Endodermal cell (in vitro differentiated cells): ENCODE results near the gene STK25. TPM values are rescaled to one million over a fixed set of nuclear protein-coding genes. Genes with fewer than 3 reads are reported as not detected.
A peak's percentile ranks its signal among the peaks of the same experiment; 100 is the strongest.

Experiments used
- DNase-seq: peaks from one replicate; pipeline ENCODE4 v3.0.0-alpha.2; 2017
- H3K27ac ChIP-seq: 2 replicates; pipeline ENCODE4 v1.5.1; 2013; ENCODE audit warnings: mild to moderate bottlenecking, low read depth, low read length, moderate library complexity
- H3K27me3 ChIP-seq: 2 replicates; pipeline ENCODE4 v1.6.1; 2013; ENCODE audit warnings: mild to moderate bottlenecking, low read length, moderate library complexity; ENCODE audit not compliant: insufficient read depth, control insufficient read depth, poor library complexity, severe bottlenecking
- H3K36me3 ChIP-seq: 2 replicates; pipeline ENCODE4 v1.7.0; 2013; ENCODE audit warnings: mild to moderate bottlenecking, low read length, moderate library complexity; ENCODE audit not compliant: control insufficient read depth, insufficient read depth
- H3K4me1 ChIP-seq: one replicate; pipeline ENCODE4 v1.7.0; 2013; ENCODE audit warnings: low read length; ENCODE audit not compliant: control insufficient read depth, insufficient read depth
- H3K4me3 ChIP-seq: 2 replicates; pipeline ENCODE4 v1.5.1; 2013; ENCODE audit warnings: mild to moderate bottlenecking, low read length, moderate library complexity
- H3K9ac ChIP-seq: 2 replicates; pipeline ENCODE4 v1.6.1; 2013; ENCODE audit warnings: mild to moderate bottlenecking, low read length, moderate library complexity; ENCODE audit not compliant: poor library complexity, severe bottlenecking; ENCODE audit errors: extremely low read depth
- H3K9me3 ChIP-seq: 2 replicates; pipeline ENCODE4 v1.6.1; 2013; ENCODE audit warnings: mild to moderate bottlenecking, low read length, moderate library complexity; ENCODE audit not compliant: control insufficient read depth
- H3K27ac Mint-ChIP-seq: 2 replicates; pipeline ENCODE4 v1.8.0; 2020; ENCODE audit warnings: mixed read lengths
- H3K27me3 Mint-ChIP-seq: 2 replicates; pipeline ENCODE4 v1.8.0; 2021; ENCODE audit warnings: mild to moderate bottlenecking, mixed read lengths; ENCODE audit not compliant: insufficient read depth
- H3K36me3 Mint-ChIP-seq: 2 replicates; pipeline ENCODE4 v1.8.0; 2020; ENCODE audit warnings: low read depth, mixed read lengths
- H3K4me1 Mint-ChIP-seq: 2 replicates; pipeline ENCODE4 v1.8.0; 2020; ENCODE audit warnings: mixed read lengths
- H3K4me3 Mint-ChIP-seq: 2 replicates; pipeline ENCODE4 v1.8.0; 2020; ENCODE audit warnings: mild to moderate bottlenecking, moderate library complexity, mixed read lengths
- H3K9me3 Mint-ChIP-seq: 2 replicates; pipeline ENCODE4 v1.8.0; 2020; ENCODE audit warnings: mild to moderate bottlenecking, mixed read lengths
- WGBS, 2 experiments: methylation state at CpG; one replicate each; pipeline versions ENCODE4 v1.1.5 to v1.1.7; 2013; ENCODE audit warnings: missing lambda C conversion rate in 2 of 2, mixed read lengths in 1 of 2; ENCODE audit not compliant: insufficient coverage in 1 of 2, insufficient read length in 1 of 2; 5-methylcytosine and 5-hydroxymethylcytosine counted together
- total RNA-seq, 2 donors: library from RNA; stranded (reverse); fragmentation: NEBNext Ultra II Directional in 1 of 2; extraction: Animal tissue kit (Norgen Biotek cat#: 25700) in 1 of 2; gene quantifications; 2 replicates in 1 of 2; 3 replicates in 1 of 2; pipeline ENCODE4 v1.2.1, GENCODE V29; 2021
- TF ChIP-seq, protein P1 (sequence below): fragments of 200-600 bp; sonication (generic); conservative IDR thresholded peaks from 2 replicates; pipeline ENCODE4 v1.5.0; 2021; ENCODE audit warnings: antibody characterized with exemption, mild to moderate bottlenecking

The STK25 gene
- total RNA-seq, 2 donors from 2014 or later = 226 to 252 TPM

DNA sequence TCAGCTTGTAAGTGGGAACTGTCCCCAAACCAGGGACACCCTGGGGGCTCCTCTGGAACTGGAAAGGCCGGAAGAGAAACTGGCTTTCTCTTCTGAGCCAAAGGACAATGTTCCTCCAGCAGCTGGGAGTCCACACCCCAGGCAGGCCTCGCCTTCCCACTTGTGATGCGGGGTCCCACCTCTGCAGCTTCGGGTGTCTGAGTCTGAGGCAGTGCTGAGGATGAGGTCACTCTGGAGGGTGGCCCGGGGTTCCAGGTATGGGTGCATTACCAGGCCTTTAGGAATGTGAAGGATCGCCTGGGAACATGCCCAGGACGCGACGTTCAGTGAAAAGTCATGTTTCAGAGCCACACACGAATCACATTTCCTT is 32.0 kb upstream of the STK25 start:
- Histone ChIP-seq H3K9me3 (no peaks in the 10 kb centered on the region), H3K27me3 (peaks cover 33% of the 10 kb centered on the region), H3K4me1 (no peaks in the 10 kb centered on the region), H3K36me3 (no peaks in the 10 kb centered on the region), H3K4me3 (no peak overlapping the region), H3K27ac (no peak overlapping the region), H3K9ac (no peak overlapping the region)
- no peaks in the 10 kb centered on the region for H3K36me3 Mint-ChIP-seq
- 83 to 88% methylated on average over 9 to 10 of the region's 10 CpGs for WGBS, 2 experiments
- no peaks in the 10 kb centered on the region for H3K9me3 Mint-ChIP-seq
- H3K4me3 Mint-ChIP-seq = peak overlapping the region; percentile 45
- TF ChIP-seq, protein P1, sequence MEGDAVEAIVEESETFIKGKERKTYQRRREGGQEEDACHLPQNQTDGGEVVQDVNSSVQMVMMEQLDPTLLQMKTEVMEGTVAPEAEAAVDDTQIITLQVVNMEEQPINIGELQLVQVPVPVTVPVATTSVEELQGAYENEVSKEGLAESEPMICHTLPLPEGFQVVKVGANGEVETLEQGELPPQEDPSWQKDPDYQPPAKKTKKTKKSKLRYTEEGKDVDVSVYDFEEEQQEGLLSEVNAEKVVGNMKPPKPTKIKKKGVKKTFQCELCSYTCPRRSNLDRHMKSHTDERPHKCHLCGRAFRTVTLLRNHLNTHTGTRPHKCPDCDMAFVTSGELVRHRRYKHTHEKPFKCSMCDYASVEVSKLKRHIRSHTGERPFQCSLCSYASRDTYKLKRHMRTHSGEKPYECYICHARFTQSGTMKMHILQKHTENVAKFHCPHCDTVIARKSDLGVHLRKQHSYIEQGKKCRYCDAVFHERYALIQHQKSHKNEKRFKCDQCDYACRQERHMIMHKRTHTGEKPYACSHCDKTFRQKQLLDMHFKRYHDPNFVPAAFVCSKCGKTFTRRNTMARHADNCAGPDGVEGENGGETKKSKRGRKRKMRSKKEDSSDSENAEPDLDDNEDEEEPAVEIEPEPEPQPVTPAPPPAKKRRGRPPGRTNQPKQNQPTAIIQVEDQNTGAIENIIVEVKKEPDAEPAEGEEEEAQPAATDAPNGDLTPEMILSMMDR = no peak
- peaks cover 47% of the 10 kb centered on the region for H3K27me3 Mint-ChIP-seq
- peak overlapping the region; percentile 53 for H3K27ac Mint-ChIP-seq
- H3K4me1 Mint-ChIP-seq = peaks cover 3% of the 10 kb centered on the region
- no peak for DNase-seq

DNA sequence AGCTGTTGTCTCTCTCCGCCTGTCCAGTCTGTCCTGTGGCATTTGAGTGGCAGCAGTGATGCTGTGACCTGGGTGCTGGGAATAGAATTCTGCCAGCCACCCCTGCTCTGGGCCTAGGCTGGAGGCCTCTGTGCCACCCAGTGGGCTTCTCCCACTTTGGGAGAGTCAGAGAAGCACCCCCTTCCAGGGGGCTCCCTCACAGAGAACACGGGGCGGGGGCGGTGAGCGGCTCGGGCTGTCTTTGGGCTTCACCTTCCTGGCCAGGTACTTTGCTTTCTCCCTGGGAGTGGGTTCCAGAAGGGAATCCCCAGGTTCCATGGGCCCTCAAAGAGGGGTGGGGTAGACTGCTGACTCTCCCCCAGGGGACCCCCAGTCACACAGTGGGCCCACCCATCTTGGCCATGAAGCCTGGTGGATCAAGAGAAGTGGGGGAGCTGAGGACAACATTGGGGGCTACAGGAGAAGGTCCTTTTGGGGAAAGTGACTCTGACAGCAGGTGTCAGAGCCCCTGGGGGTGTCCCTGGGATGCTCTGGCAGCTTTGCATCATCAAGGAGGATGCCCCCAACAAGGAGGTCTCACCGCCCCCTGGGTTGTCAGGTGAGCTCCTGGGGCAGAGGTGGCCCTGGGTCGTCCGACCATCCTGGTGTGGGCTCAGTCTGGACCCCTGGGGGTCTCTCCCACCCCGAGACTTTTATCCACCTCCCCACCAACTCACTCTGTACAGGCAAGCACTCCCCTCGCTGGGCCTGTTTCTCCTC is 31.4 kb upstream of the STK25 start:
- no peaks in the 10 kb centered on the region for H3K4me1 ChIP-seq
- Mint-ChIP-seq H3K27ac (no peak overlapping the region), H3K27me3 (peaks cover 47% of the 10 kb centered on the region), H3K36me3 (no peaks in the 10 kb centered on the region), H3K4me3 (no peak overlapping the region), H3K4me1 (peaks cover 3% of the 10 kb centered on the region), H3K9me3 (no peaks in the 10 kb centered on the region)
- H3K4me3 ChIP-seq = no peak overlapping the region
- H3K9ac ChIP-seq = no peak overlapping the region
- H3K27ac ChIP-seq = no peak overlapping the region
- TF ChIP-seq, protein P1 = no peak
- peaks cover 33% of the 10 kb centered on the region for H3K27me3 ChIP-seq
- H3K9me3 ChIP-seq = no peaks in the 10 kb centered on the region
- H3K36me3 ChIP-seq = no peaks in the 10 kb centered on the region
- 92 to 100% methylated on average over 1 to 11 of the region's 11 CpGs for WGBS, 2 experiments
- DNase-seq = no peak

DNA sequence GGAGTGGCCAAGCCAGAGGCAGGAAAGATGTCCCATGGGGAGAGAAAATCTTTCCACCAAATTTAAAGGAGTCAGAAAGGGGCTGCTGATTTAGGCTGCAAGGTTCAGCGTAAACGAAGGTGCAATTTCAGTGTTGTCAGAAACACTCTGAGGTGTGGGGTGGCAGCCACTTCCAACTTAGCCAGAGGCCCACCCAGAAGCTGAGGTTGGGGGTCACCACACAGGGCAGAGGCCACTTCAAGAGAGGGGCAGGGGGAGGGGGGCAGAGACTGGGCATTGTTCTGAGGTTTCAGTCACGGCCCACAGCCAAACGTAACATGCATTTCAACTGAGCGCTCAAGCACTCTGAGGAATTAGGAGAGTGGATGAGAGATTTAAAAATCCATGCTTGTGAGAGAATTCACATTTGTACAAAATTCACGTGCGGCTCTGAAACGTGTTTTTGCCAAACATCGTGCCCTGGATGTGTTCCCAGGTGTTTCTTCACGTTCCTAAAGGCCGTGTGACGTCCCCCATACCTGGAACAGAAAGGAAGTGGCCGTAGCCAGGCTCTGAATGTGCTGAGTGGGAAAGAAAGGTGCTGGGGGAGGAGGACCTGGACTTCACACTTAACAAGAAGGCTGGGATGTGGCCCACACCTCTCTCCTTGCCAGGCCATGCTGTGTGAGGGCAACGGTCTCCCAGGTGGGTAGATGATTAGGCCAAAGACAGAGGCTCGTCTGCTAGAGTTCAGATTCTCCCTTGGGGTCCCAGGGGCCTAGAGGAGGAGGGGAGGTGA is 30.6 kb upstream of the STK25 start:
- TF ChIP-seq, protein P1 = no peak
- WGBS, 2 experiments = 91 to 95% methylated on average over 12 to 15 of the region's 15 CpGs
- H3K9ac ChIP-seq = no peak overlapping the region
- no peak overlapping the region for H3K4me3 Mint-ChIP-seq
- peaks cover 33% of the 10 kb centered on the region for H3K27me3 ChIP-seq
- peaks cover 47% of the 10 kb centered on the region for H3K27me3 Mint-ChIP-seq
- no peak overlapping the region for H3K27ac ChIP-seq
- DNase-seq = no peak
- no peak overlapping the region for H3K4me3 ChIP-seq
- H3K27ac Mint-ChIP-seq = no peak overlapping the region
- peaks cover 3% of the 10 kb centered on the region for H3K4me1 Mint-ChIP-seq
- H3K36me3 ChIP-seq = no peaks in the 10 kb centered on the region
- H3K36me3 Mint-ChIP-seq = no peaks in the 10 kb centered on the region
- H3K9me3 Mint-ChIP-seq = no peaks in the 10 kb centered on the region
- no peaks in the 10 kb centered on the region for H3K4me1 ChIP-seq
- no peaks in the 10 kb centered on the region for H3K9me3 ChIP-seq
